Esophagus squamous epithelium (tissue), 4 donors: ENCODE measurements around the gene SUV39H1.

Experiments
- CTCF ChIP-seq, 6 experiments: fragments of 450-650 bp in 4 of 6; fragments of 200-600 bp in 2 of 6; sonication (generic) in 2 of 6; IDR thresholded peaks; one replicate each; pipeline ENCODE4 v1.5.1; 2016 to 2019; ENCODE audit warnings: antibody characterized with exemption in 6 of 6, mild to moderate bottlenecking in 4 of 6, moderate library complexity in 4 of 6
- POLR2A ChIP-seq, 4 donors: fragments of 450-650 bp; IDR thresholded peaks; one replicate each; pipeline ENCODE4 v1.6.1; 2017; ENCODE audit warnings: antibody characterized with exemption in 4 of 4, mild to moderate bottlenecking in 4 of 4, moderate library complexity in 3 of 4

DNA sequence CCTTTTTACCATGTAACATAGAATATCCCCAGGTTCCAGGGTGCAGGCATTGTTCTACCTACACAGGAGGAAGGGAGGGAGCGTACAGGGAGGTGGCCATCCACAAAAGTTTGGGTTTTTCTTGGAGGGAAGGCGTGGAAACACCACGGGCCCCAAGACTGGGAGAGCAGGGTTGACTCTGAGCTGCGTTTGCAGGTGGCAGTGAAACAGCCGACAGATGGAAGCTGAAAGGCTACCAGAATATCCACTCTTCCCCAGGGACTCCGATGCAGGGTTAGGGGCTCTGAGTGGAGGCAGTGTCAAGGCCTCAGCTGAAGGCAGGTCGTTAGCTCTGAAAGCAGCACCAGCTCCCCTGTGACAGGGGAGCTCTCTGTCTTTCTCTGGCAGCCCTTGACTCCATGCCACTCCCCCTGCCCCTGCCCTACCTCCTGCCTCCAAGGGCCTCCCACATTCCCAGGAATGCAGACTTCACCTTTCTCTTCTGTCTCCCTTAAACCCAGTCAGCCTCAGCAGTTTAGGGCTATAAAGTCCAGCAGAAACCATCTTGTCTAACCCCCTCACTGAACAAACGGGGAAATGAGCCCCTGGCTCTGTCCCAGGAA lies 51.0 kb downstream of the SUV39H1 start:
- TF ChIP-seq CTCF (IDR thresholded peaks at IDR 0.05) (no peak), POLR2A (IDR thresholded peaks at IDR 0.05) (no peak)
